Measurements from ENCODE around the gene PRG3.

DNA sequence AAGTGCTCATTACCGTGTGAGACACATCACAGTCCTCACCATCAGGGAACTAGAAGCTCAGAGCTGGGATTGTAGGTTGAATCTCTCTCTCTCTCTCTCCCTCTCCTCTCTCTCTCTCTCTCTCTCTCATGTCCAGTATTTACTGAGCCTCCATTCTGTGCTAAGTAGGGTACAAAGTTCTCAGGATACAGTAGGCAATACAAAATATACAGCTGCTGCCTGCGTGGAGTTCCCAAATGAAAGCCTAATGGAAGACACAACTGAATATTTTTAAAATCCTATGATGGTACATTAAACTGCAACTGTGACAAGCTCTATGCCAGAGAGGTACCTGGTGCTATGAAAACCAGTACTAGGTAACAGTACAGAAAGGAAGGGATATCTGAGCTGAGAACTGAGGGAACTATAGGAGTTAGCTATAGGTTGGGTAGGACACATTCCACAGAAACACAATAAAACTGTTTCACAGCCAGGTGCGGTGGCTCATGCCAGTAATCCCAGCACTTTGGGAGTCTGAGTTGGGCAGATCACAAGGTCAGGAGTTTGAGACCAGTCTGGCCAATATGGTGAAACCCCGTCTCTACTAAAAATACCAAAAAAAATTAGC is 19.1 kb upstream of the PRG3 start:
- TF ChIP-seq, protein P1, sequence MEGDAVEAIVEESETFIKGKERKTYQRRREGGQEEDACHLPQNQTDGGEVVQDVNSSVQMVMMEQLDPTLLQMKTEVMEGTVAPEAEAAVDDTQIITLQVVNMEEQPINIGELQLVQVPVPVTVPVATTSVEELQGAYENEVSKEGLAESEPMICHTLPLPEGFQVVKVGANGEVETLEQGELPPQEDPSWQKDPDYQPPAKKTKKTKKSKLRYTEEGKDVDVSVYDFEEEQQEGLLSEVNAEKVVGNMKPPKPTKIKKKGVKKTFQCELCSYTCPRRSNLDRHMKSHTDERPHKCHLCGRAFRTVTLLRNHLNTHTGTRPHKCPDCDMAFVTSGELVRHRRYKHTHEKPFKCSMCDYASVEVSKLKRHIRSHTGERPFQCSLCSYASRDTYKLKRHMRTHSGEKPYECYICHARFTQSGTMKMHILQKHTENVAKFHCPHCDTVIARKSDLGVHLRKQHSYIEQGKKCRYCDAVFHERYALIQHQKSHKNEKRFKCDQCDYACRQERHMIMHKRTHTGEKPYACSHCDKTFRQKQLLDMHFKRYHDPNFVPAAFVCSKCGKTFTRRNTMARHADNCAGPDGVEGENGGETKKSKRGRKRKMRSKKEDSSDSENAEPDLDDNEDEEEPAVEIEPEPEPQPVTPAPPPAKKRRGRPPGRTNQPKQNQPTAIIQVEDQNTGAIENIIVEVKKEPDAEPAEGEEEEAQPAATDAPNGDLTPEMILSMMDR (IDR thresholded peaks at IDR 0.05) = no peak
- TF ChIP-seq POLR2A (IDR thresholded peaks at IDR 0.05) = no peak
- TF ChIP-seq EP300 (IDR thresholded peaks at IDR 0.05) = no peak
